Keratinocyte (primary cell): ENCODE data around the gene HSPA12B. TPM values are rescaled to one million over a fixed set of nuclear protein-coding genes. Genes with fewer than 3 reads are reported as not detected.
A peak's percentile ranks its signal among the peaks of the same experiment; 100 is the strongest.
"Not testable (repeated sequence)": the region's sequence is repeated elsewhere in the genome, so short reads cannot be mapped to it uniquely, and the experiment has no call there.

Experiments used
- DNase-seq: peaks from one replicate; pipeline ENCODE4 v3.0.0-alpha.2; 2011; ENCODE audit warnings: low read depth, missing footprints, low spot score
- FAIRE-seq: peaks from 2 replicates; lab custom pipeline; 2011; peaks lifted over from hg19 to GRCh38; lab: Jason Lieb, UNC
- H2AFZ ChIP-seq: 2 replicates; pipeline ENCODE4 v1.6.0; 2012; ENCODE audit warnings: low read length, control low read depth, inconsistent platforms; ENCODE audit not compliant: control insufficient read depth
- H3K27ac ChIP-seq: 2 replicates; pipeline ENCODE4 v1.5.1; 2011; ENCODE audit warnings: low read length; ENCODE audit not compliant: control insufficient read depth, insufficient read depth
- H3K27me3 ChIP-seq: 3 replicates; pipeline ENCODE4 v1.6.0; 2011; ENCODE audit warnings: low read length; ENCODE audit not compliant: control insufficient read depth, insufficient read depth; ENCODE audit errors: extremely low read depth
- H3K36me3 ChIP-seq, 2 experiments: 2 replicates in 1 of 2; 3 replicates in 1 of 2; pipeline ENCODE4 v1.5.1; 2011; ENCODE audit warnings: low read length in 2 of 2, mild to moderate bottlenecking in 1 of 2; ENCODE audit not compliant: control insufficient read depth in 2 of 2, insufficient read depth in 2 of 2; ENCODE audit errors: extremely low read depth in 1 of 2
- H3K4me1 ChIP-seq: 3 replicates; pipeline ENCODE4 v1.5.1; 2011; ENCODE audit warnings: low read length; ENCODE audit not compliant: control insufficient read depth, insufficient read depth; ENCODE audit errors: extremely low read depth
- H3K4me2 ChIP-seq: 3 replicates; pipeline ENCODE4 v1.6.0; 2011; ENCODE audit warnings: low read depth, low read length; ENCODE audit not compliant: control insufficient read depth, insufficient read depth; ENCODE audit errors: extremely low read depth
- H3K4me3 ChIP-seq, 3 experiments: fragments of 200-600 bp in 1 of 3; sonication (generic) in 1 of 3; 2 replicates in 2 of 3; 3 replicates in 1 of 3; pipeline ENCODE4 v1.5.1; 2011 to 2016; ENCODE audit warnings: low read length in 3 of 3, mild to moderate bottlenecking in 3 of 3, control low read depth in 2 of 3, inconsistent platforms in 1 of 3, low read depth in 1 of 3, mixed read lengths in 1 of 3, mixed run types in 1 of 3, moderate library complexity in 1 of 3; ENCODE audit not compliant: control insufficient read depth in 2 of 3, insufficient read depth in 2 of 3; ENCODE audit errors: extremely low read depth in 1 of 3
- H3K79me2 ChIP-seq: 2 replicates; pipeline ENCODE4 v1.6.0; 2012; ENCODE audit warnings: low read length; ENCODE audit not compliant: control insufficient read depth, insufficient read depth
- H3K9ac ChIP-seq: 3 replicates; pipeline ENCODE4 v1.6.0; 2011; ENCODE audit warnings: low read length; ENCODE audit not compliant: control insufficient read depth, insufficient read depth; ENCODE audit errors: extremely low read depth
- H3K9me1 ChIP-seq: 3 replicates; pipeline ENCODE4 v1.6.0; 2011; ENCODE audit warnings: low read length; ENCODE audit not compliant: control insufficient read depth, insufficient read depth; ENCODE audit errors: extremely low read depth
- H3K9me3 ChIP-seq: 2 replicates; pipeline ENCODE4 v1.5.1; 2012; ENCODE audit warnings: low read depth, low read length; ENCODE audit not compliant: control insufficient read depth
- H4K20me1 ChIP-seq: 3 replicates; pipeline ENCODE4 v1.6.0; 2011; ENCODE audit warnings: low read length; ENCODE audit not compliant: control insufficient read depth, insufficient read depth; ENCODE audit errors: extremely low read depth
- CTCF ChIP-seq, 3 experiments: IDR thresholded peaks in 1 of 3; conservative IDR thresholded peaks in 1 of 3; optimal IDR thresholded peaks in 1 of 3; 2 replicates in 2 of 3; 3 replicates in 1 of 3; pipeline versions ENCODE3 to v1.5.1; 2011; ENCODE audit warnings: low read length in 3 of 3, mild to moderate bottlenecking in 3 of 3, moderate library complexity in 2 of 3, control low read depth in 1 of 3, inconsistent platforms in 1 of 3; ENCODE audit not compliant: insufficient read depth in 2 of 3; ENCODE audit errors: extremely low read depth in 1 of 3
- EZH2 ChIP-seq: IDR thresholded peaks from one replicate; pipeline ENCODE4 v1.6.1; 2012; ENCODE audit warnings: inconsistent platforms, mild to moderate bottlenecking, low read length, moderate library complexity
- dilution Hi-C: fragments of 300-500 bp; cut with MboI; formaldehyde crosslinking; loops from one replicate; pipeline ENCODE4 v1.7.0; 2020; ENCODE audit warnings: low sequenced_read_pairs; ENCODE audit not compliant: extremely low pct_ligation_motif_present
- polyA plus RNA-seq, 5 experiments: library from polyadenylated mRNA; depleted of rRNA in 3 of 5; stranded (reverse) in 3 of 5; stranded (forward) in 1 of 5; unstranded in 1 of 5; fragments of >200 nt; gene quantifications; 1 replicate in 1 of 5; 2 replicates in 3 of 5; 3 replicates in 1 of 5; pipeline versions ENCODE4 v1.2.1 to v1.2.3, GENCODE V29; 2011 to 2012; ENCODE audit warnings: missing spikeins in 2 of 5, low read depth in 1 of 5, low replicate concordance in 1 of 5

HSPA12B gene
- polyA plus RNA-seq, 1 donor (not counting 4 experiments of a cell fraction or from before 2014, with no cell fraction given): not detected

GRCh38 chr20:3794168-3794567, 61.7 kb downstream of the HSPA12B start:
- H3K27me3 ChIP-seq, H4K20me1 ChIP-seq, FAIRE-seq, H3K27ac ChIP-seq, H3K4me2 ChIP-seq, H2AFZ ChIP-seq, dilution Hi-C loops, H3K9me1 ChIP-seq, H3K9me3 ChIP-seq, H3K4me3 ChIP-seq, H3K9ac ChIP-seq, DNase-seq: not testable (repeated sequence)
- H3K79me2 ChIP-seq: peaks cover 24% of the 10 kb centered on the region
- H3K4me1 ChIP-seq: peaks cover 25% of the 10 kb centered on the region
- H3K36me3 ChIP-seq: peaks cover 3 to 11% of the 10 kb centered on the region in 2 experiments

DNA sequence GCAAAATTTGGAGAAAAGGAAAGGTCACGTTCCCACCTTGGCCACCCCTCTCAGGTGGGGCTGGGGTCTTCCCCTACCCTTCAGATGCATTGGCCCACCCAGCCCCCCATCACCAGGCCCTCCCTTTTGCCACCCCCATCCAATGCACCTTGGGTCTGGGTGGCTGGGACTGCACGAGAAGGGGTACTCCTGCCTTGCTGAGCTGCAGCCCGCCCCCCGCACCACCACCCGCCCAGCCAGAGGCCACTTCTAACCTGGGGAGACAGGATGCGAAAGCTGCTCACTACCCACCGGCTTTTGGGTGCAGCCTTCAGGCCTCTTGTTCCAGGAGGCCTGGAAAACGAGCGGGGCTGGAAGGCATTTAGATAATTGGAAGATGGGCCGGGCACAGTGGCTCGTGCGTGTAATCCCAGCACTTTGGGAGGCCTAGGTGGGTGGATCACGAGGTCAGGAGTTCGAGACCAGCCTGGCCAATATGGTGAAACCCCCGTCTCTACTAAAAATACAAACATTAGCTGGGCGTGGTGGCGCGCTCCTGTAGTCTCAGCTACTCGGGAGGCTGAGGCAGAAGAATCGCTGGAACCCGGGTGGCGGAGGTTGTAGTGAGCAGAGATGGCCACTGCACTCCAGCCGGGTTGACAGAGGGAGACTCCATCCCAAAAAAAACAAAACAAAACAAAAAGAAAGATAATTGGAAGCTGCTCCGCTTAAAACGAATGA, 62.4 kb downstream of the HSPA12B start:
- H3K9ac ChIP-seq: peak overlapping the region; percentile 74
- H3K9me1 ChIP-seq: no peaks in the 10 kb centered on the region
- TF ChIP-seq EZH2 (no peak), CTCF (optimal IDR thresholded peaks at IDR 0.05 in 1 of 3, IDR thresholded peaks at IDR 0.05 in 1 of 3, conservative IDR thresholded peaks at IDR 0.05 in 1 of 3; ENCODE audit: extremely low read depth in 1 of 3, insufficient read depth in 2 of 3, low read length in 3 of 3) (no peak)
- no peak overlapping the region for H3K27ac ChIP-seq
- no peak overlapping the region for H2AFZ ChIP-seq
- FAIRE-seq: no peak
- peaks cover 5 to 18% of the 10 kb centered on the region in 2 experiments for H3K36me3 ChIP-seq
- H3K4me3 ChIP-seq: peak overlapping the region in 2 of 3 experiments; percentile 41 to 61
- no peaks in the 10 kb centered on the region for H4K20me1 ChIP-seq
- H3K27me3 ChIP-seq: no peaks in the 10 kb centered on the region
- DNase-seq: no peak
- H3K9me3 ChIP-seq: no peaks in the 10 kb centered on the region
- peaks cover 32% of the 10 kb centered on the region for H3K4me1 ChIP-seq
- dilution Hi-C loops: no loop called here
- H3K79me2 ChIP-seq: peaks cover 29% of the 10 kb centered on the region
- H3K4me2 ChIP-seq: peak overlapping the region; percentile 87
